IMR-90 (cell line): ENCODE measurements around the gene RAB41. TPM values are rescaled to one million over a fixed set of nuclear protein-coding genes. Genes with fewer than 3 reads are reported as not detected.

Experiments used
- ATAC-seq: fragments of 200-7000 bp; cut with Tn5 transposase; 2 replicates; pipeline ENCODE4 v1.9.1; 2020; ENCODE audit warnings: low read depth, mild to moderate bottlenecking, moderate library complexity
- BruUV-seq: library from RNA; stranded (reverse); fragments of 400-500 nt; replicated peaks from 2 replicates; lab custom pipeline; 2021; lab: Mats Ljungman, UMichigan
- CTCF ChIA-PET: fragments of 300-600 bp; formaldehyde crosslinking; extraction: SDS; loops from one replicate; lab custom pipeline; 2021; ENCODE audit warnings: antibody characterized with exemption; lab: Yijun Ruan, JAX
- POLR2A ChIA-PET: fragments of 300-600 bp; sonication (Branson Sonifier 250); formaldehyde crosslinking; loops from one replicate; lab custom pipeline; 2022; ENCODE audit warnings: antibody characterized with exemption; ENCODE audit not compliant: unreplicated experiment; lab: Charles Lee
- DNase-seq: peaks from one replicate; pipeline ENCODE4 v3.0.0; 2013
- H2AFZ ChIP-seq: replicated peaks from 2 replicates; pipeline ENCODE3; 2013; ENCODE audit warnings: low read length, mild to moderate bottlenecking; ENCODE audit not compliant: poor library complexity
- H2AK5ac ChIP-seq: 2 replicates; pipeline ENCODE4 v1.6.1; 2013; ENCODE audit warnings: low read depth, low read length, inconsistent platforms
- H2AK9ac ChIP-seq: replicated peaks from 2 replicates; pipeline ENCODE3; 2013; ENCODE audit warnings: mild to moderate bottlenecking, low read depth, low read length, moderate library complexity; ENCODE audit not compliant: poor library complexity
- H2BK120ac ChIP-seq: 2 replicates; pipeline ENCODE4 v1.6.1; 2013; ENCODE audit warnings: low read depth, low read length, inconsistent platforms
- H2BK15ac ChIP-seq: 3 replicates; pipeline ENCODE4 v1.6.1; 2013; ENCODE audit warnings: low read depth, low read length, inconsistent platforms
- H2BK20ac ChIP-seq: 2 replicates; pipeline ENCODE4 v1.6.1; 2013; ENCODE audit warnings: low read depth, mild to moderate bottlenecking, inconsistent platforms, low read length, moderate library complexity
- H2BK5ac ChIP-seq: 2 replicates; pipeline ENCODE4 v1.6.1; 2013; ENCODE audit warnings: mild to moderate bottlenecking, low read depth, low read length, inconsistent platforms; ENCODE audit not compliant: poor library complexity, severe bottlenecking
- H3K14ac ChIP-seq: replicated peaks from 2 replicates; pipeline ENCODE4 v1.6.1; 2013; ENCODE audit warnings: low read depth, low read length, inconsistent platforms
- H3K18ac ChIP-seq: 2 replicates; pipeline ENCODE4 v1.6.1; 2013; ENCODE audit warnings: low read depth, low read length, control low read depth
- H3K23ac ChIP-seq: 2 replicates; pipeline ENCODE4 v1.6.1; 2013; ENCODE audit warnings: low read depth, low read length, inconsistent platforms
- H3K27ac ChIP-seq: 2 replicates; pipeline ENCODE4 v1.5.1; 2013; ENCODE audit warnings: mild to moderate bottlenecking, control low read depth, low read length; ENCODE audit not compliant: insufficient read depth
- H3K27me3 ChIP-seq: 2 replicates; pipeline ENCODE4 v1.6.1; 2013; ENCODE audit warnings: low read length; ENCODE audit not compliant: control insufficient read depth, insufficient read depth
- H3K36me3 ChIP-seq: 2 replicates; pipeline ENCODE4 v1.6.1; 2013; ENCODE audit warnings: low read length, mixed read lengths; ENCODE audit not compliant: control insufficient read depth, insufficient read depth
- H3K4ac ChIP-seq: 2 replicates; pipeline ENCODE4 v1.6.1; 2013; ENCODE audit warnings: low read depth, low read length, inconsistent platforms
- H3K4me1 ChIP-seq: 2 replicates; pipeline ENCODE4 v1.6.1; 2013; ENCODE audit warnings: low read length, mixed read lengths; ENCODE audit not compliant: control insufficient read depth, insufficient read depth
- H3K4me2 ChIP-seq: 2 replicates; pipeline ENCODE4 v1.6.1; 2013; ENCODE audit warnings: low read depth, mild to moderate bottlenecking, control low read depth, low read length, moderate library complexity
- H3K4me3 ChIP-seq: 2 replicates; pipeline ENCODE4 v1.5.1; 2013; ENCODE audit warnings: low read depth, mild to moderate bottlenecking, control low read depth, low read length, moderate library complexity; ENCODE audit not compliant: insufficient read depth
- H3K56ac ChIP-seq: 2 replicates; pipeline ENCODE4 v1.6.1; 2013; ENCODE audit warnings: low read length, inconsistent platforms; ENCODE audit not compliant: insufficient read depth; ENCODE audit errors: extremely low read depth
- H3K79me1 ChIP-seq, 2 experiments: 2 replicates each; pipeline ENCODE4 v1.6.1; 2013; ENCODE audit warnings: low read length in 2 of 2, inconsistent platforms in 1 of 2, low read depth in 1 of 2
- H3K9ac ChIP-seq: 2 replicates; pipeline ENCODE4 v1.6.1; 2013; ENCODE audit warnings: low read depth, low read length, control low read depth
- H3K9me1 ChIP-seq: 2 replicates; pipeline ENCODE4 v1.6.1; 2013; ENCODE audit warnings: low read length, inconsistent platforms; ENCODE audit not compliant: insufficient read depth
- H3K9me3 ChIP-seq: 2 replicates; pipeline ENCODE4 v1.6.1; 2013; ENCODE audit warnings: low read length; ENCODE audit not compliant: control insufficient read depth, insufficient read depth
- H4K20me1 ChIP-seq: 2 replicates; pipeline ENCODE4 v1.6.1; 2013; ENCODE audit warnings: low read length, inconsistent platforms; ENCODE audit not compliant: insufficient read depth
- H4K5ac ChIP-seq: 2 replicates; pipeline ENCODE4 v1.6.1; 2013; ENCODE audit warnings: mild to moderate bottlenecking, low read depth, low read length, control low read depth
- H4K8ac ChIP-seq, 2 experiments: 2 replicates each; pipeline ENCODE4 v1.6.1; 2013; ENCODE audit warnings: low read depth in 2 of 2, low read length in 2 of 2, control low read depth in 1 of 2, inconsistent platforms in 1 of 2
- H4K91ac ChIP-seq: 2 replicates; pipeline ENCODE4 v1.6.1; 2013; ENCODE audit warnings: low read depth, low read length, inconsistent platforms; ENCODE audit not compliant: insufficient read depth
- BHLHE40 ChIP-seq: fragments of 150-350 bp; IDR thresholded peaks from 2 replicates; pipeline ENCODE4 v1.6.1; 2016; ENCODE audit warnings: mild to moderate bottlenecking, low read depth, low read length
- CEBPB ChIP-seq: IDR thresholded peaks from 2 replicates; pipeline ENCODE4 v1.6.1; 2012; ENCODE audit warnings: low read depth, low read length, improper control_type of control experiment
- CHD1 ChIP-seq: IDR thresholded peaks from 2 replicates; pipeline ENCODE4 v1.6.1; 2012; ENCODE audit warnings: low read depth, low read length, improper control_type of control experiment
- CTCF ChIP-seq: conservative IDR thresholded peaks from 2 replicates; pipeline ENCODE4 v1.5.1; 2012; ENCODE audit warnings: mild to moderate bottlenecking, low read depth, low read length, improper control_type of control experiment
- FOS ChIP-seq: fragments of 150-350 bp; IDR thresholded peaks from 2 replicates; pipeline ENCODE4 v1.6.1; 2016; ENCODE audit warnings: low read depth, low read length
- POLR2A ChIP-seq: IDR thresholded peaks from 2 replicates; pipeline ENCODE4 v1.6.1; 2012; ENCODE audit warnings: mild to moderate bottlenecking, low read depth, low read length
- RAD21 ChIP-seq: IDR thresholded peaks from 2 replicates; pipeline ENCODE4 v1.6.1; 2012; ENCODE audit warnings: low read length, improper control_type of control experiment
- RFX5 ChIP-seq: IDR thresholded peaks from 2 replicates; pipeline ENCODE4 v1.8.0; 2012; ENCODE audit warnings: low read depth, mild to moderate bottlenecking, low read length, moderate library complexity
- WGBS, 2 experiments: methylation state at CpG; one replicate each; pipeline versions ENCODE4 v1.1.5 to v1.1.7; 2013; ENCODE audit warnings: missing lambda C conversion rate in 2 of 2; ENCODE audit not compliant: insufficient read length in 1 of 2; ENCODE audit errors: extremely low coverage in 2 of 2; 5-methylcytosine and 5-hydroxymethylcytosine counted together
- dilution Hi-C: fragments of 300-500 bp; cut with HindIII; formaldehyde crosslinking; loops from one replicate; pipeline ENCODE4 v1.14.3; 2018; ENCODE audit warnings: low sequenced_read_pairs; ENCODE audit not compliant: unreplicated experiment
- in situ Hi-C: fragments of 300-500 bp; cut with MboI; formaldehyde crosslinking; loops from 3 replicates; pipeline ENCODE4 v1.14.3; 2019; ENCODE audit warnings: low sequenced_read_pairs, inconsistent platforms, mixed read lengths
- intact Hi-C: fragments of 100-400 bp; cut with micrococcal nuclease; formaldehyde crosslinking; loops from 2 replicates; pipeline ENCODE4 v1.10.0; 2022
- polyA plus RNA-seq, 3 experiments: library from polyadenylated mRNA; depleted of rRNA; stranded (reverse); fragments of >200 nt; gene quantifications; 2 replicates each; pipeline ENCODE4 v1.2.3, GENCODE V29; 2012; ENCODE audit warnings: low replicate concordance in 1 of 3
- total RNA-seq: library from RNA; depleted of rRNA; stranded (reverse); fragments of >200 nt; gene quantifications from 2 replicates; pipeline ENCODE4 v1.2.3, GENCODE V29; 2012
- TF ChIP-seq, protein P1 (sequence below): fragments of 150-350 bp; IDR thresholded peaks from 2 replicates; pipeline ENCODE4 v1.6.1; 2016; ENCODE audit warnings: low read depth, mild to moderate bottlenecking, low read length, moderate library complexity, borderline replicate concordance

RAB41 gene
- total and polyA plus RNA-seq, 2 of the 4 experiments (the other 2 are of a cell fraction): not detected

DNA sequence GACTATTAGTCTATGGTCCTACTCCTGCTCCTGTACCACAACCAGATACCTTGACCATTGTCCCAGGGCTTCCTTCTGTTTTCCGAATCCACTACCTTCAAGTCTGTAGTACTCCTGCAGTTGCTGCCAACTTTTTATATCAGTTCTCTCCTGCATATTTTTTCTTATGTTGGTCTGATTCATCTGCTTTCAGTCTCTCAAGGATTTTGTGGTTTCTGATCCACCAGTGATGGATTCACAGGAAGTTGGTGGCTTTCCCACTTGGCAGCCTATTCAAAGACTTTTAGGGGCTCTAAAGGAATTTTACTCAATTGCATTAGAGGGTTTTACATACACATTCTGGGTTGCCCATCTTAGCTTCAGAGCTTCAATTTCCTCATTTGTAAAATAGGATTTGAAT lies 31.5 kb downstream of the RAB41 start:
- no peak overlapping the region for H2BK15ac ChIP-seq
- no peak overlapping the region for H2AK9ac ChIP-seq
- H3K79me1 ChIP-seq: peaks cover 0 to 12% of the 10 kb centered on the region in 2 experiments; a peak in 3 of 4 replicates
- no peak for ATAC-seq
- H3K9ac ChIP-seq: no peak overlapping the region
- no peak overlapping the region for H3K4ac ChIP-seq
- H3K18ac ChIP-seq: peak overlapping the region; percentile 36; the same call in 1 of the 2 replicates
- H3K4me1 ChIP-seq: 0 out of 2 replicates have a peak, but pooled peaks cover 2% of the 10 kb centered on the region
- no peak overlapping the region for H2AFZ ChIP-seq
- H2BK120ac ChIP-seq: no peak overlapping the region
- H2BK20ac ChIP-seq: no peak overlapping the region
- BruUV-seq: no TSS peak
- peak; percentile 52 for DNase-seq
- ChIA-PET POLR2A (no interaction called here), CTCF (no interaction called here)
- no CpG with 5 or more reads among the region's 1 CpG for WGBS, 2 experiments
- intact Hi-C loops: loop anchor here (5.0 kb wide), 1 partner anchor 1801 kb away; no protein-coding TSS in a partner anchor
- H2AK5ac ChIP-seq: no peak overlapping the region
- H4K8ac ChIP-seq: no peak overlapping the region
- in situ Hi-C loops: no loop called here
- H3K27ac ChIP-seq: no peak overlapping the region
- dilution Hi-C loops: no loop called here
- no peak overlapping the region for H2BK5ac ChIP-seq
- no peak overlapping the region for H4K91ac ChIP-seq
- no peak overlapping the region for H3K4me3 ChIP-seq
- no peaks in the 10 kb centered on the region for H3K36me3 ChIP-seq
- TF ChIP-seq CTCF (no peak), CHD1 (no peak), POLR2A (no peak), RAD21 (no peak), FOS (no peak), BHLHE40 (no peak), CEBPB (no peak), RFX5 (no peak)
- TF ChIP-seq, protein P1, sequence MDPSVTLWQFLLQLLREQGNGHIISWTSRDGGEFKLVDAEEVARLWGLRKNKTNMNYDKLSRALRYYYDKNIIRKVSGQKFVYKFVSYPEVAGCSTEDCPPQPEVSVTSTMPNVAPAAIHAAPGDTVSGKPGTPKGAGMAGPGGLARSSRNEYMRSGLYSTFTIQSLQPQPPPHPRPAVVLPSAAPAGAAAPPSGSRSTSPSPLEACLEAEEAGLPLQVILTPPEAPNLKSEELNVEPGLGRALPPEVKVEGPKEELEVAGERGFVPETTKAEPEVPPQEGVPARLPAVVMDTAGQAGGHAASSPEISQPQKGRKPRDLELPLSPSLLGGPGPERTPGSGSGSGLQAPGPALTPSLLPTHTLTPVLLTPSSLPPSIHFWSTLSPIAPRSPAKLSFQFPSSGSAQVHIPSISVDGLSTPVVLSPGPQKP: no peak
- H4K5ac ChIP-seq: no peak overlapping the region
- H3K23ac ChIP-seq: no peak overlapping the region
- peak overlapping the region; percentile 81; the same call in 1 of the 2 replicates for H3K4me2 ChIP-seq
- H3K9me3 ChIP-seq: no peaks in the 10 kb centered on the region
- no peaks in the 10 kb centered on the region for H4K20me1 ChIP-seq
- no peaks in the 10 kb centered on the region; the same call in 1 of the 2 replicates for H3K27me3 ChIP-seq
- H3K14ac ChIP-seq: no peak overlapping the region
- no peaks in the 10 kb centered on the region for H3K9me1 ChIP-seq
- no peak overlapping the region for H3K56ac ChIP-seq
